HCT116 (cell line): ENCODE data around the gene AQP9.

Experiments
- JUND ChIP-seq: IDR thresholded peaks from 2 replicates; pipeline ENCODE4 v1.6.1; 2012
- ZNF274 ChIP-seq: fragments of 200-500 bp; sonication (Bioruptor generic); IDR thresholded peaks from 2 replicates; pipeline ENCODE4 v1.6.1; 2014; ENCODE audit warnings: mild to moderate bottlenecking, low read depth, low read length, inconsistent platforms
- TF ChIP-seq, protein P1 (sequence below): IDR thresholded peaks from 2 replicates; pipeline ENCODE4 v1.6.1; 2011; ENCODE audit warnings: mild to moderate bottlenecking, low read length, moderate library complexity; ENCODE audit not compliant: insufficient replicate concordance; ENCODE audit errors: extremely low read depth
- TF ChIP-seq, protein P2 (sequence below), 3 experiments: fragments of 200-600 bp in 1 of 3; sonication (generic) in 1 of 3; IDR thresholded peaks in 2 of 3; conservative IDR thresholded peaks in 1 of 3; 2 replicates each; pipeline ENCODE4 v1.5.1; 2012 to 2017; ENCODE audit warnings: low read depth in 2 of 3, low read length in 2 of 3, antibody characterized with exemption in 1 of 3, borderline replicate concordance in 1 of 3, control low read depth in 1 of 3, mild to moderate bottlenecking in 1 of 3, mixed read lengths in 1 of 3, mixed run types in 1 of 3, moderate library complexity in 1 of 3; ENCODE audit not compliant: insufficient read depth in 1 of 3

DNA sequence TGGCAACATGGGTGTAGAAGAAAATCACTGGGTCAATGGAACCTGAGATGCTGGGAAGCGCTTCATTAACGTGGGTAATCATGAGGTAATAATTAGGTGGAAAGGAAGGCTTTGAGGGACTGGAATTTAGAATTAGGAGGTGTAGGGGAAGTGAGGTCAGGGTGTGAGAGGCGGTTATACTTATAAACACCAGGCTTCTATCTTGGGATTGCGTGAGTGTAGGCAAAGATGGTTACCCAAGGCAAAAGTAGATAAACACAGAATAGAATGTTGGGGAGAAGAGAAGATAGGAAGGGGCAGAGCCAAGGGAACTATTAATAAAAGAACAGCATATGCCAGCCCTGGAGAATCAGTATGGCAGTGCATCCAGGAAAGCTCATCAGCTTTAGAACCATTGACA is 3.3 kb upstream of the AQP9 start:
- TF ChIP-seq, protein P1, sequence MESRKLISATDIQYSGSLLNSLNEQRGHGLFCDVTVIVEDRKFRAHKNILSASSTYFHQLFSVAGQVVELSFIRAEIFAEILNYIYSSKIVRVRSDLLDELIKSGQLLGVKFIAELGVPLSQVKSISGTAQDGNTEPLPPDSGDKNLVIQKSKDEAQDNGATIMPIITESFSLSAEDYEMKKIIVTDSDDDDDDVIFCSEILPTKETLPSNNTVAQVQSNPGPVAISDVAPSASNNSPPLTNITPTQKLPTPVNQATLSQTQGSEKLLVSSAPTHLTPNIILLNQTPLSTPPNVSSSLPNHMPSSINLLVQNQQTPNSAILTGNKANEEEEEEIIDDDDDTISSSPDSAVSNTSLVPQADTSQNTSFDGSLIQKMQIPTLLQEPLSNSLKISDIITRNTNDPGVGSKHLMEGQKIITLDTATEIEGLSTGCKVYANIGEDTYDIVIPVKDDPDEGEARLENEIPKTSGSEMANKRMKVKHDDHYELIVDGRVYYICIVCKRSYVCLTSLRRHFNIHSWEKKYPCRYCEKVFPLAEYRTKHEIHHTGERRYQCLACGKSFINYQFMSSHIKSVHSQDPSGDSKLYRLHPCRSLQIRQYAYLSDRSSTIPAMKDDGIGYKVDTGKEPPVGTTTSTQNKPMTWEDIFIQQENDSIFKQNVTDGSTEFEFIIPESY: no peak
- TF ChIP-seq, protein P2, sequence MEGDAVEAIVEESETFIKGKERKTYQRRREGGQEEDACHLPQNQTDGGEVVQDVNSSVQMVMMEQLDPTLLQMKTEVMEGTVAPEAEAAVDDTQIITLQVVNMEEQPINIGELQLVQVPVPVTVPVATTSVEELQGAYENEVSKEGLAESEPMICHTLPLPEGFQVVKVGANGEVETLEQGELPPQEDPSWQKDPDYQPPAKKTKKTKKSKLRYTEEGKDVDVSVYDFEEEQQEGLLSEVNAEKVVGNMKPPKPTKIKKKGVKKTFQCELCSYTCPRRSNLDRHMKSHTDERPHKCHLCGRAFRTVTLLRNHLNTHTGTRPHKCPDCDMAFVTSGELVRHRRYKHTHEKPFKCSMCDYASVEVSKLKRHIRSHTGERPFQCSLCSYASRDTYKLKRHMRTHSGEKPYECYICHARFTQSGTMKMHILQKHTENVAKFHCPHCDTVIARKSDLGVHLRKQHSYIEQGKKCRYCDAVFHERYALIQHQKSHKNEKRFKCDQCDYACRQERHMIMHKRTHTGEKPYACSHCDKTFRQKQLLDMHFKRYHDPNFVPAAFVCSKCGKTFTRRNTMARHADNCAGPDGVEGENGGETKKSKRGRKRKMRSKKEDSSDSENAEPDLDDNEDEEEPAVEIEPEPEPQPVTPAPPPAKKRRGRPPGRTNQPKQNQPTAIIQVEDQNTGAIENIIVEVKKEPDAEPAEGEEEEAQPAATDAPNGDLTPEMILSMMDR (IDR thresholded peaks at IDR 0.05 in 2 of 3, conservative IDR thresholded peaks at IDR 0.05 in 1 of 3; ENCODE audit: borderline replicate concordance in 1 of 3, insufficient read depth in 1 of 3, low read depth in 2 of 3, low read length in 2 of 3): no peak
- no peak for TF ChIP-seq ZNF274
- no peak for TF ChIP-seq JUND
